Measurements from ENCODE around the gene PPP2R5E. TPM values are rescaled to one million over a fixed set of nuclear protein-coding genes. Genes with fewer than 3 reads are reported as not detected.

The PPP2R5E gene
- polyA plus RNA-seq, 3 donors: 8.9 to 26.3 (median 15.1) TPM

- no CpG with 5 or more reads among the region's 8 CpGs for WGBS (ENCODE audit: insufficient coverage)
- Mint-ChIP-seq H3K4me1 (no peaks in the 10 kb centered on the region), H3K27ac (no peak overlapping the region), H3K9me3 (peaks cover 0 to 2% (median 0%) of the 10 kb centered on the region in 7 donors), H3K36me3 (peaks cover 9 to 18% of the 10 kb centered on the region in 2 donors), H3K27me3 (ENCODE audit: low read depth in 3 of 3) (peaks cover 0 to 2% (median 0%) of the 10 kb centered on the region in 3 donors), H3K4me3 (no peak overlapping the region)
- Histone ChIP-seq H3K4me3 (replicated peaks in 1 of 3; ENCODE audit: low read depth in 2 of 3, low read length in 3 of 3) (no peak overlapping the region), H3K27ac (ENCODE audit: low read depth in 1 of 2, low read length in 2 of 2) (no peak overlapping the region), H4K20me1 (ENCODE audit: insufficient read depth, low read length) (peaks cover 75% of the 10 kb centered on the region), H3K9ac (ENCODE audit: insufficient read depth, low read length, poor library complexity, severe bottlenecking) (no peak overlapping the region), H2AFZ (ENCODE audit: insufficient read depth, low read depth, low read length, poor library complexity, severe bottlenecking) (no peak overlapping the region), H3K27me3 (ENCODE audit: control insufficient read depth in 2 of 2, insufficient read depth in 2 of 2, low read length in 2 of 2) (no peaks in the 10 kb centered on the region), H3K4me2 (replicated peaks; ENCODE audit: extremely low read depth, low read length, poor library complexity, severe bottlenecking) (no peak overlapping the region), H3K79me2 (ENCODE audit: insufficient read depth, low read length) (peaks cover 72% of the 10 kb centered on the region), H3K36me3 (replicated peaks in 1 of 2; ENCODE audit: control insufficient read depth in 1 of 2, insufficient read depth in 2 of 2, low read length in 2 of 2) (no peaks in the 10 kb centered on the region), H3K4me1 (ENCODE audit: control insufficient read depth in 1 of 2, insufficient read depth in 2 of 2, low read length in 2 of 2) (no peaks in the 10 kb centered on the region), H3K9me3 (replicated peaks in 1 of 2; ENCODE audit: control insufficient read depth in 1 of 2, insufficient read depth in 1 of 2, low read length in 2 of 2) (no peaks in the 10 kb centered on the region)
- intact Hi-C loops (cut with micrococcal nuclease): no loop called here
- no peak for TF ChIP-seq CTCF (IDR thresholded peaks at IDR 0.05)
- no peak for DNase-seq
Measured at GRCh38 chr14:63465347-63465746, 77.8 kb downstream of the PPP2R5E start.

- Mint-ChIP-seq H3K4me1 (no peaks in the 10 kb centered on the region), H3K27ac (no peak overlapping the region)
- WGBS (ENCODE audit: insufficient coverage): 100% methylated on average over 1 of the region's 4 CpGs
Measured at GRCh38 chr14:63460680-63461369, 82.4 kb downstream of the PPP2R5E start.

More at GRCh38 chr14:63460680-63461369, 82.4 kb downstream of the PPP2R5E start:
- H3K27me3 Mint-ChIP-seq (ENCODE audit: low read depth in 3 of 3): no peaks in the 10 kb centered on the region
- no peaks in the 10 kb centered on the region for H3K36me3 ChIP-seq (replicated peaks in 1 of 2; ENCODE audit: control insufficient read depth in 1 of 2, insufficient read depth in 2 of 2, low read length in 2 of 2)
- H3K4me2 ChIP-seq (replicated peaks; ENCODE audit: extremely low read depth, low read length, poor library complexity, severe bottlenecking): no peak overlapping the region
- H4K20me1 ChIP-seq (ENCODE audit: insufficient read depth, low read length): peaks cover 71% of the 10 kb centered on the region
- H3K4me3 ChIP-seq (replicated peaks in 1 of 3; ENCODE audit: low read depth in 2 of 3, low read length in 3 of 3): no peak overlapping the region
- H3K4me3 Mint-ChIP-seq: no peak overlapping the region
- H3K27me3 ChIP-seq (ENCODE audit: control insufficient read depth in 2 of 2, insufficient read depth in 2 of 2, low read length in 2 of 2): no peaks in the 10 kb centered on the region
- H3K9me3 Mint-ChIP-seq: peaks cover 0 to 2% (median 0%) of the 10 kb centered on the region in 7 donors
- H3K4me1 ChIP-seq (ENCODE audit: control insufficient read depth in 1 of 2, insufficient read depth in 2 of 2, low read length in 2 of 2): no peaks in the 10 kb centered on the region
- no peaks in the 10 kb centered on the region for H3K9me3 ChIP-seq (replicated peaks in 1 of 2; ENCODE audit: control insufficient read depth in 1 of 2, insufficient read depth in 1 of 2, low read length in 2 of 2)
- intact Hi-C loops (cut with micrococcal nuclease): no loop called here
- no peak overlapping the region for H2AFZ ChIP-seq (ENCODE audit: insufficient read depth, low read depth, low read length, poor library complexity, severe bottlenecking)
- no peak overlapping the region for H3K9ac ChIP-seq (ENCODE audit: insufficient read depth, low read length, poor library complexity, severe bottlenecking)
- no peak for DNase-seq
- no peak overlapping the region for H3K27ac ChIP-seq (ENCODE audit: low read depth in 1 of 2, low read length in 2 of 2)
- no peak for TF ChIP-seq CTCF (IDR thresholded peaks at IDR 0.05)
- peaks cover 62% of the 10 kb centered on the region for H3K79me2 ChIP-seq (ENCODE audit: insufficient read depth, low read length)
- H3K36me3 Mint-ChIP-seq: peaks cover 9 to 18% of the 10 kb centered on the region in 2 donors
